GM18907 (cell line): ENCODE results near the gene HES6.
A peak's percentile ranks its signal among the peaks of the same experiment; 100 is the strongest.

Source experiments
- ATAC-seq: cut with Tn5 transposase; IDR thresholded peaks from one replicate; pipeline ENCODE4 v1.9.1; 2021; ENCODE audit warnings: mild to moderate bottlenecking, moderate library complexity; ENCODE audit not compliant: unreplicated experiment

HES6 gene

GRCh38 chr2:238239863-238240756, at the start of gene HES6:
HES6 (minus strand) TSS chr2:238240038; CDS start chr2:238239905, 133 bp downstream.
- ATAC-seq = peak; percentile 82

GRCh38 chr2:238289574-238289973, 49.7 kb upstream of the HES6 start:
- ATAC-seq = no peak

- ATAC-seq = peak; percentile 88
Observed at GRCh38 chr2:238288650-238289573, 49.1 kb upstream of the HES6 start.

GRCh38 chr2:238287737-238288649, 48.2 kb upstream of the HES6 start, which contains the start of gene PER2:
PER2 (minus strand) TSS chr2:238288610; CDS start chr2:238277936, 10,674 bp downstream.
- ATAC-seq = peak; percentile 36

GRCh38 chr2:238286987-238287736, 47.3 kb upstream of the HES6 start:
- ATAC-seq = no peak

- no peak for ATAC-seq
Observed at GRCh38 chr2:238286551-238286950, 46.7 kb upstream of the HES6 start.

- no peak for ATAC-seq
Observed at GRCh38 chr2:238286095-238286494, 46.3 kb upstream of the HES6 start.

- no peak for ATAC-seq
Observed at GRCh38 chr2:238285653-238286082, 45.8 kb upstream of the HES6 start.

GRCh38 chr2:238284802-238285515, 45.1 kb upstream of the HES6 start:
- ATAC-seq = no peak

- ATAC-seq = no peak
Observed at GRCh38 chr2:238282861-238283738, 43.3 kb upstream of the HES6 start.

GRCh38 chr2:238281826-238282480, 42.1 kb upstream of the HES6 start:
- no peak for ATAC-seq

- ATAC-seq = no peak
Observed at GRCh38 chr2:238280083-238280825, 40.4 kb upstream of the HES6 start.

GRCh38 chr2:238279324-238279682, 39.5 kb upstream of the HES6 start:
- no peak for ATAC-seq

- no peak for ATAC-seq
Observed at GRCh38 chr2:238278626-238279323, 38.9 kb upstream of the HES6 start.

GRCh38 chr2:238277695-238278094, 37.9 kb upstream of the HES6 start:
- ATAC-seq = no peak

GRCh38 chr2:238274152-238274865, 34.5 kb upstream of the HES6 start:
- ATAC-seq = no peak
